ENCODE data around the gene PLCB4. TPM values are rescaled to one million over a fixed set of nuclear protein-coding genes. Genes with fewer than 3 reads are reported as not detected.

PLCB4 gene
- total and polyA plus RNA-seq, 2 experiments from 2014 or later: 6.5 to 16.1 TPM

GRCh38 chr20:9520086-9520485, 451.2 kb downstream of the PLCB4 start (continued):
- TF ChIP-seq REST (IDR thresholded peaks at IDR 0.05; ENCODE audit: unreplicated experiment): no peak
- no peak for TF ChIP-seq EZH2phosphoT487 (IDR thresholded peaks at IDR 0.05; ENCODE audit: unreplicated experiment)
- no peak for TF ChIP-seq ZNF114 (CRISPR knock-in tag; IDR thresholded peaks at IDR 0.05)

GRCh38 chr20:9523636-9524035, 454.7 kb downstream of the PLCB4 start:
- Mint-ChIP-seq H3K4me1 (peaks cover 32% of the 10 kb centered on the region), H3K27ac (no peak overlapping the region), H3K27me3 (ENCODE audit: insufficient read depth, low read depth, poor library complexity) (peaks cover 18% of the 10 kb centered on the region), H3K36me3 (ENCODE audit: low read depth) (no peaks in the 10 kb centered on the region), H3K9me3 (no peaks in the 10 kb centered on the region; the same call in 1 of the 3 replicates), H3K4me3 (no peak overlapping the region)
- ATAC-seq: no peak
- no peak overlapping the region for H3K4me2 ChIP-seq
- H3K27ac ChIP-seq (ENCODE audit: low read depth): no peak overlapping the region
- no peaks in the 10 kb centered on the region for H3K36me3 ChIP-seq (ENCODE audit: insufficient read depth)
- H2AFZ ChIP-seq: no peak overlapping the region
- H3K27me3 ChIP-seq (ENCODE audit: insufficient read depth): peaks cover 37% of the 10 kb centered on the region
- H3K79me2 ChIP-seq (replicated peaks; ENCODE audit: insufficient read depth): no peaks in the 10 kb centered on the region
- no peak for DNase-seq (ENCODE audit: low spot score)
- no peak for TF ChIP-seq REST (IDR thresholded peaks at IDR 0.05; ENCODE audit: unreplicated experiment)
- no peak for TF ChIP-seq POLR2AphosphoS5 (IDR thresholded peaks at IDR 0.05; ENCODE audit: low read depth)
- TF ChIP-seq CREB1 (CRISPR knock-in tag; IDR thresholded peaks at IDR 0.05; ENCODE audit: low read depth): no peak
- 0 out of 2 replicates have a peak, but pooled peaks cover 2% of the 10 kb centered on the region for H3K9me2 ChIP-seq (ENCODE audit: insufficient read depth)
- H3K4me3 ChIP-seq: no peak overlapping the region
- H4K20me1 ChIP-seq (replicated peaks; ENCODE audit: insufficient read depth): 0 out of 2 replicates have a peak, but pooled peaks cover 4% of the 10 kb centered on the region
- H3K4me1 ChIP-seq (ENCODE audit: insufficient read depth): peaks cover 32% of the 10 kb centered on the region
- no peaks in the 10 kb centered on the region for H3F3A ChIP-seq (replicated peaks; ENCODE audit: low read depth)

Measured in GM23338 (cell line).